Coronary artery (tissue), 2 donors: ENCODE measurements around the gene PARD3.

Source experiments
- DNase-seq: peaks from one replicate; pipeline ENCODE4 v3.0.0-alpha.2; 2017; ENCODE audit warnings: low spot score
- H3K27ac ChIP-seq, 2 donors: fragments of 200-600 bp; sonication (generic); one replicate each; pipeline ENCODE4 v1.5.1; 2016 to 2019
- H3K4me3 ChIP-seq: fragments of 200-600 bp; sonication (generic); 2 replicates; pipeline ENCODE4 v1.5.1; 2016; ENCODE audit warnings: mild to moderate bottlenecking, moderate library complexity
- CTCF ChIP-seq: fragments of 200-600 bp; sonication (generic); IDR thresholded peaks from one replicate; pipeline ENCODE4 v1.5.1; 2019; ENCODE audit warnings: antibody characterized with exemption

The PARD3 gene

GRCh38 chr10:34520510-34520909 lies 294.6 kb downstream of the PARD3 start:
- TF ChIP-seq CTCF = no peak
- no peak overlapping the region for H3K27ac ChIP-seq

GRCh38 chr10:34520084-34520483 lies 295.0 kb downstream of the PARD3 start:
- no peak for DNase-seq
- no peak overlapping the region for H3K4me3 ChIP-seq
- TF ChIP-seq CTCF = no peak
- no peak overlapping the region for H3K27ac ChIP-seq

More at GRCh38 chr10:34520510-34520909, 294.6 kb downstream of the PARD3 start:
- DNase-seq = no peak
- H3K4me3 ChIP-seq = no peak overlapping the region

- TF ChIP-seq CTCF = no peak
- H3K27ac ChIP-seq = no peak overlapping the region
Measured at GRCh38 chr10:34514290-34514689, 300.8 kb downstream of the PARD3 start.

GRCh38 chr10:34513636-34514035 lies 301.5 kb downstream of the PARD3 start:
- Histone ChIP-seq H3K27ac (no peak overlapping the region), H3K4me3 (no peak overlapping the region)
- no peak for TF ChIP-seq CTCF
- no peak for DNase-seq

More at GRCh38 chr10:34514290-34514689, 300.8 kb downstream of the PARD3 start:
- no peak overlapping the region for H3K4me3 ChIP-seq
- DNase-seq = no peak

GRCh38 chr10:34507217-34507616 lies 307.9 kb downstream of the PARD3 start:
- Histone ChIP-seq H3K27ac (no peak overlapping the region), H3K4me3 (no peak overlapping the region)
- no peak for TF ChIP-seq CTCF
- DNase-seq = no peak

- TF ChIP-seq CTCF = no peak
- Histone ChIP-seq H3K27ac (no peak overlapping the region), H3K4me3 (no peak overlapping the region)
- DNase-seq = no peak
Measured at GRCh38 chr10:34506786-34507185, 308.3 kb downstream of the PARD3 start.

- TF ChIP-seq CTCF = no peak
- no peak overlapping the region for H3K4me3 ChIP-seq
- DNase-seq = no peak
- no peak overlapping the region for H3K27ac ChIP-seq
Measured at GRCh38 chr10:34505338-34505737, 309.8 kb downstream of the PARD3 start.
